K562 (cell line): ENCODE results near the gene CDK4. TPM values are rescaled to one million over a fixed set of nuclear protein-coding genes. Genes with fewer than 3 reads are reported as not detected.

Experiments
- BDP1 ChIP-seq: IDR thresholded peaks from 3 replicates; pipeline ENCODE4 v1.6.1; 2011; ENCODE audit not compliant: insufficient read length, insufficient read depth
- CC2D1A ChIP-seq: fragments of 450-650 bp; IDR thresholded peaks from 2 replicates; pipeline ENCODE4 v1.6.1; 2017; ENCODE audit warnings: mild to moderate bottlenecking
- FOXK2 ChIP-seq, 2 experiments: fragments of 450-650 bp; IDR thresholded peaks in 1 of 2; conservative IDR thresholded peaks in 1 of 2; 2 replicates each; pipeline ENCODE4 v1.6.1; 2016; ENCODE audit warnings: low read depth in 2 of 2, mild to moderate bottlenecking in 1 of 2
- HDAC1 ChIP-seq, 2 experiments: fragments of 450-650 bp; IDR thresholded peaks; 2 replicates each; pipeline ENCODE4 v1.6.1; 2016 to 2017; ENCODE audit warnings: inconsistent platforms in 1 of 2, mild to moderate bottlenecking in 1 of 2, moderate library complexity in 1 of 2
- HOXB6 ChIP-seq: fragments of 250-450 bp; sonication (Bioruptor Pico); IDR thresholded peaks from 2 replicates; pipeline ENCODE4 v1.5.1; 2022; ENCODE audit warnings: mild to moderate bottlenecking, borderline replicate concordance
- MAZ ChIP-seq, 2 experiments: fragments of 450-650 bp in 1 of 2; sonication (generic) in 1 of 2; formaldehyde crosslinking; IDR thresholded peaks in 1 of 2; conservative IDR thresholded peaks in 1 of 2; 2 replicates each; pipeline versions ENCODE4 v1.4.0 to v1.5.0; 2020; ENCODE audit warnings: mild to moderate bottlenecking in 1 of 2, missing genetic modification reagents in 1 of 2
- POLR2AphosphoS5 ChIP-seq: IDR thresholded peaks from 2 replicates; pipeline ENCODE4 v1.6.1; 2011; ENCODE audit warnings: mild to moderate bottlenecking, low read depth, low read length, moderate library complexity; ENCODE audit not compliant: control insufficient read depth, insufficient read depth
- SLC30A9 ChIP-seq: fragments of 250-450 bp; sonication (Bioruptor Pico); IDR thresholded peaks from 2 replicates; pipeline ENCODE4 v1.8.0; 2022; ENCODE audit warnings: mild to moderate bottlenecking, moderate library complexity
- WHSC1 ChIP-seq: IDR thresholded peaks from one replicate; pipeline ENCODE4 v1.6.1; 2012; ENCODE audit warnings: low read length, control low read depth, inconsistent platforms
- ZNF133 ChIP-seq: fragments of 250-450 bp; sonication (Bioruptor Pico); IDR thresholded peaks from 2 replicates; pipeline ENCODE4 v1.4.0; 2020; ENCODE audit warnings: mild to moderate bottlenecking
- ZNF184 ChIP-seq: sonication (generic); formaldehyde crosslinking; IDR thresholded peaks from 2 replicates; pipeline ENCODE4 v1.5.0; 2020; ENCODE audit warnings: missing genetic modification reagents
- ZNF282 ChIP-seq: sonication (generic); formaldehyde crosslinking; IDR thresholded peaks from 2 replicates; pipeline ENCODE4 v1.8.1; 2023; ENCODE audit warnings: missing genetic modification reagents
- polyA plus RNA-seq, 8 experiments: library from polyadenylated mRNA; depleted of rRNA in 4 of 8; stranded (reverse) in 5 of 8; unstranded in 3 of 8; fragments of >200 nt; fragmentation: Nextera tagmentation in 2 of 8; fragmentation: Illumina TruSeq in 1 of 8; extraction: Ambion mirVana in 2 of 8; extraction: Trizol in 1 of 8; gene quantifications; 2 replicates each; pipeline versions ENCODE4 v1.2.1 to v1.2.3, GENCODE V29; 2011 to 2014; ENCODE audit warnings: inconsistent platforms in 1 of 8, missing spikeins in 1 of 8
- total RNA-seq, 7 experiments: library from RNA; depleted of rRNA in 6 of 7; stranded (reverse); fragments of >200 nt in 6 of 7; fragmentation: Illumina TruSeq in 2 of 7; extraction: Trizol in 2 of 7; gene quantifications; 2 replicates each; pipeline versions ENCODE4 v1.2.1 to v1.2.3, GENCODE V29; 2011 to 2021; ENCODE audit warnings: low replicate concordance in 1 of 7
- TF ChIP-seq, protein P1 (sequence below), 2 experiments: fragments of 450-650 bp; conservative IDR thresholded peaks; 2 replicates each; pipeline ENCODE4 v1.6.1; 2017; ENCODE audit warnings: mild to moderate bottlenecking in 2 of 2, moderate library complexity in 2 of 2
- TF ChIP-seq, protein P2 (sequence below), 2 experiments: fragments of 450-650 bp in 1 of 2; sonication (generic) in 1 of 2; formaldehyde crosslinking; conservative IDR thresholded peaks; 2 replicates each; pipeline versions ENCODE4 v1.4.0 to v1.8.1; 2020 to 2022; ENCODE audit warnings: mild to moderate bottlenecking in 1 of 2, missing genetic modification reagents in 1 of 2
- TF ChIP-seq, protein P3 (sequence below): fragments of 250-450 bp; sonication (Bioruptor Pico); IDR thresholded peaks from 2 replicates; pipeline ENCODE4 v1.5.0; 2021
- TF ChIP-seq, protein P4 (sequence below): fragments of 450-650 bp; formaldehyde crosslinking; IDR thresholded peaks from 2 replicates; pipeline ENCODE4 v1.4.0; 2020; ENCODE audit warnings: mild to moderate bottlenecking
- TF ChIP-seq, protein P5 (sequence below): sonication (generic); formaldehyde crosslinking; IDR thresholded peaks from 2 replicates; pipeline ENCODE4 v1.8.0; 2022; ENCODE audit warnings: missing genetic modification reagents, mild to moderate bottlenecking, moderate library complexity, borderline replicate concordance
- TF ChIP-seq, protein P6 (sequence below): fragments of 150-350 bp; IDR thresholded peaks from 2 replicates; pipeline ENCODE4 v1.6.1; 2014; ENCODE audit warnings: low read depth, mild to moderate bottlenecking, low read length, borderline replicate concordance

The CDK4 gene
- total and polyA plus RNA-seq, 9 of the 15 experiments (the other 6 are each of a cell fraction or from before 2014, with no cell fraction given) = 37.8 to 436 (median 238) TPM

DNA sequence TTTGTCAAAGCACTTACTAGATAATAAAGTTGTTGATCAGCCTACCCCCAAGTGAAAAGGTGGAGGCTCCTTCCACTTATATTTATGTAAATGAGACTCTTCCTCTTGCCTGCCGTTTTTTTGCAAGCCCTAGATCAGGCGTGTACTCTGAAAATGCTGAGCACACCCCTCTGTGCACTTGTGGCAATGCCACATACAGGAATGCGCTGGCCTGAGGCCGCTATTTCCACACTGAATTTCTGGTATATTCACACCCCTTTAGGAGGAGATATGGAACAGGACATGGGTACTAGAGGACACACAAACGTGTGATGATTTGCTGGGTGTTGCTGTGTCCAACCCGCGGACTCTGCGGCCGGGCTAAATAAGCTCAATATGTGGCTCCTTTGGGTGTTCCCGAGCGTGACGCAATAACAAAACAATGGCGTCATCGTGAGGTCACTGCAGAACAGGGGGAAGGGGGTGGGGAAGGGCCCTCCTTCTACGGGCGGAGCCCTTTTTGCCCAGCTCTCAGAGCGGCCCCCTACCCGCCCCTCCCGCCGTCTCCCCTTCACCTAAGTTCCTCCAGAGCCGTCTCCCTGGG is 7.8 kb downstream of the CDK4 start (continued):
- TF ChIP-seq, protein P1, sequence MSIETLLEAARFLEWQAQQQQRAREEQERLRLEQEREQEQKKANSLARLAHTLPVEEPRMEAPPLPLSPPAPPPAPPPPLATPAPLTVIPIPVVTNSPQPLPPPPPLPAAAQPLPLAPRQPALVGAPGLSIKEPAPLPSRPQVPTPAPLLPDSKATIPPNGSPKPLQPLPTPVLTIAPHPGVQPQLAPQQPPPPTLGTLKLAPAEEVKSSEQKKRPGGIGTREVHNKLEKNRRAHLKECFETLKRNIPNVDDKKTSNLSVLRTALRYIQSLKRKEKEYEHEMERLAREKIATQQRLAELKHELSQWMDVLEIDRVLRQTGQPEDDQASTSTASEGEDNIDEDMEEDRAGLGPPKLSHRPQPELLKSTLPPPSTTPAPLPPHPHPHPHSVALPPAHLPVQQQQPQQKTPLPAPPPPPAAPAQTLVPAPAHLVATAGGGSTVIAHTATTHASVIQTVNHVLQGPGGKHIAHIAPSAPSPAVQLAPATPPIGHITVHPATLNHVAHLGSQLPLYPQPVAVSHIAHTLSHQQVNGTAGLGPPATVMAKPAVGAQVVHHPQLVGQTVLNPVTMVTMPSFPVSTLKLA (conservative IDR thresholded peaks at IDR 0.05) = no peak
- no peak for TF ChIP-seq POLR2AphosphoS5
- TF ChIP-seq HOXB6 = no peak
- no peak for TF ChIP-seq ZNF282 (CRISPR knock-in tag)
- TF ChIP-seq HDAC1 (IDR thresholded peaks at IDR 0.05) = no peak
- no peak for TF ChIP-seq WHSC1
- no peak for TF ChIP-seq ZNF133 (CRISPR knock-in tag)
- no peak; a peak in 2 of 4 replicates for TF ChIP-seq MAZ (CRISPR knock-in tag; conservative IDR thresholded peaks at IDR 0.05 in 1 of 2, IDR thresholded peaks at IDR 0.05 in 1 of 2)
- no peak for TF ChIP-seq CC2D1A
- TF ChIP-seq ZNF184 = no peak
- TF ChIP-seq, protein P2, sequence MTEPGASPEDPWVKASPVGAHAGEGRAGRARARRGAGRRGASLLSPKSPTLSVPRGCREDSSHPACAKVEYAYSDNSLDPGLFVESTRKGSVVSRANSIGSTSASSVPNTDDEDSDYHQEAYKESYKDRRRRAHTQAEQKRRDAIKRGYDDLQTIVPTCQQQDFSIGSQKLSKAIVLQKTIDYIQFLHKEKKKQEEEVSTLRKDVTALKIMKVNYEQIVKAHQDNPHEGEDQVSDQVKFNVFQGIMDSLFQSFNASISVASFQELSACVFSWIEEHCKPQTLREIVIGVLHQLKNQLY (CRISPR knock-in tag; conservative IDR thresholded peaks at IDR 0.05) = no peak
- TF ChIP-seq, protein P3, sequence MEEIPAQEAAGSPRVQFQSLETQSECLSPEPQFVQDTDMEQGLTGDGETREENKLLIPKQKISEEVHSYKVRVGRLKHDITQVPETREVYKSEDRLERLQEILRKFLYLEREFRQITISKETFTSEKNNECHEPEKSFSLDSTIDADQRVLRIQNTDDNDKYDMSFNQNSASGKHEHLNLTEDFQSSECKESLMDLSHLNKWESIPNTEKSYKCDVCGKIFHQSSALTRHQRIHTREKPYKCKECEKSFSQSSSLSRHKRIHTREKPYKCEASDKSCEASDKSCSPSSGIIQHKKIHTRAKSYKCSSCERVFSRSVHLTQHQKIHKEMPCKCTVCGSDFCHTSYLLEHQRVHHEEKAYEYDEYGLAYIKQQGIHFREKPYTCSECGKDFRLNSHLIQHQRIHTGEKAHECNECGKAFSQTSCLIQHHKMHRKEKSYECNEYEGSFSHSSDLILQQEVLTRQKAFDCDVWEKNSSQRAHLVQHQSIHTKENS = no peak
- no peak for TF ChIP-seq BDP1
- TF ChIP-seq, protein P4, sequence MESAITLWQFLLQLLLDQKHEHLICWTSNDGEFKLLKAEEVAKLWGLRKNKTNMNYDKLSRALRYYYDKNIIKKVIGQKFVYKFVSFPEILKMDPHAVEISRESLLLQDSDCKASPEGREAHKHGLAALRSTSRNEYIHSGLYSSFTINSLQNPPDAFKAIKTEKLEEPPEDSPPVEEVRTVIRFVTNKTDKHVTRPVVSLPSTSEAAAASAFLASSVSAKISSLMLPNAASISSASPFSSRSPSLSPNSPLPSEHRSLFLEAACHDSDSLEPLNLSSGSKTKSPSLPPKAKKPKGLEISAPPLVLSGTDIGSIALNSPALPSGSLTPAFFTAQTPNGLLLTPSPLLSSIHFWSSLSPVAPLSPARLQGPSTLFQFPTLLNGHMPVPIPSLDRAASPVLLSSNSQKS (CRISPR knock-in tag) = no peak
- no peak for TF ChIP-seq FOXK2 (conservative IDR thresholded peaks at IDR 0.05 in 1 of 2, IDR thresholded peaks at IDR 0.05 in 1 of 2; ENCODE audit: low read depth in 2 of 2)
- no peak for TF ChIP-seq SLC30A9 (CRISPR knock-in tag)
- TF ChIP-seq, protein P5, sequence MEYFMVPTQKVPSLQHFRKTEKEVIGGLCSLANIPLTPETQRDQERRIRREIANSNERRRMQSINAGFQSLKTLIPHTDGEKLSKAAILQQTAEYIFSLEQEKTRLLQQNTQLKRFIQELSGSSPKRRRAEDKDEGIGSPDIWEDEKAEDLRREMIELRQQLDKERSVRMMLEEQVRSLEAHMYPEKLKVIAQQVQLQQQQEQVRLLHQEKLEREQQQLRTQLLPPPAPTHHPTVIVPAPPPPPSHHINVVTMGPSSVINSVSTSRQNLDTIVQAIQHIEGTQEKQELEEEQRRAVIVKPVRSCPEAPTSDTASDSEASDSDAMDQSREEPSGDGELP (CRISPR knock-in tag) = no peak
- TF ChIP-seq, protein P6, sequence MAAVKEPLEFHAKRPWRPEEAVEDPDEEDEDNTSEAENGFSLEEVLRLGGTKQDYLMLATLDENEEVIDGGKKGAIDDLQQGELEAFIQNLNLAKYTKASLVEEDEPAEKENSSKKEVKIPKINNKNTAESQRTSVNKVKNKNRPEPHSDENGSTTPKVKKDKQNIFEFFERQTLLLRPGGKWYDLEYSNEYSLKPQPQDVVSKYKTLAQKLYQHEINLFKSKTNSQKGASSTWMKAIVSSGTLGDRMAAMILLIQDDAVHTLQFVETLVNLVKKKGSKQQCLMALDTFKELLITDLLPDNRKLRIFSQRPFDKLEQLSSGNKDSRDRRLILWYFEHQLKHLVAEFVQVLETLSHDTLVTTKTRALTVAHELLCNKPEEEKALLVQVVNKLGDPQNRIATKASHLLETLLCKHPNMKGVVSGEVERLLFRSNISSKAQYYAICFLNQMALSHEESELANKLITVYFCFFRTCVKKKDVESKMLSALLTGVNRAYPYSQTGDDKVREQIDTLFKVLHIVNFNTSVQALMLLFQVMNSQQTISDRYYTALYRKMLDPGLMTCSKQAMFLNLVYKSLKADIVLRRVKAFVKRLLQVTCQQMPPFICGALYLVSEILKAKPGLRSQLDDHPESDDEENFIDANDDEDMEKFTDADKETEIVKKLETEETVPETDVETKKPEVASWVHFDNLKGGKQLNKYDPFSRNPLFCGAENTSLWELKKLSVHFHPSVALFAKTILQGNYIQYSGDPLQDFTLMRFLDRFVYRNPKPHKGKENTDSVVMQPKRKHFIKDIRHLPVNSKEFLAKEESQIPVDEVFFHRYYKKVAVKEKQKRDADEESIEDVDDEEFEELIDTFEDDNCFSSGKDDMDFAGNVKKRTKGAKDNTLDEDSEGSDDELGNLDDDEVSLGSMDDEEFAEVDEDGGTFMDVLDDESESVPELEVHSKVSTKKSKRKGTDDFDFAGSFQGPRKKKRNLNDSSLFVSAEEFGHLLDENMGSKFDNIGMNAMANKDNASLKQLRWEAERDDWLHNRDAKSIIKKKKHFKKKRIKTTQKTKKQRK = no peak
